ENCODE results near the gene ELFN2. TPM values are rescaled to one million over a fixed set of nuclear protein-coding genes. Genes with fewer than 3 reads are reported as not detected.

ELFN2 gene
- total RNA-seq, 1 donor from 2014 or later = 0.82 TPM

- peak overlapping the region; percentile 81 for H3K27ac Mint-ChIP-seq
- DNase-seq (ENCODE audit: low spot score) = no peak
- Histone ChIP-seq H3K9ac (no peak overlapping the region), H3K4me2 (no peak overlapping the region), H3K36me3 (no peaks in the 10 kb centered on the region), H3F3A (ENCODE audit: low read depth) (no peaks in the 10 kb centered on the region), H3K27ac (no peak overlapping the region), H2AFZ (replicated peaks) (no peak overlapping the region), H3K4me3 (no peak overlapping the region), H3K9me3 (ENCODE audit: low read depth) (no peaks in the 10 kb centered on the region), H3K79me2 (ENCODE audit: low read depth) (no peaks in the 10 kb centered on the region), H3K4me1 (peaks cover 5% of the 10 kb centered on the region), H3K27me3 (no peaks in the 10 kb centered on the region), H4K20me1 (ENCODE audit: low read depth) (no peaks in the 10 kb centered on the region)
- no peak overlapping the region for H3K4me3 Mint-ChIP-seq
- H3K27me3 Mint-ChIP-seq (ENCODE audit: insufficient read depth, low read depth) = peaks cover 2% of the 10 kb centered on the region
- peaks cover 12% of the 10 kb centered on the region for H3K4me1 Mint-ChIP-seq
- TF ChIP-seq, protein P1, sequence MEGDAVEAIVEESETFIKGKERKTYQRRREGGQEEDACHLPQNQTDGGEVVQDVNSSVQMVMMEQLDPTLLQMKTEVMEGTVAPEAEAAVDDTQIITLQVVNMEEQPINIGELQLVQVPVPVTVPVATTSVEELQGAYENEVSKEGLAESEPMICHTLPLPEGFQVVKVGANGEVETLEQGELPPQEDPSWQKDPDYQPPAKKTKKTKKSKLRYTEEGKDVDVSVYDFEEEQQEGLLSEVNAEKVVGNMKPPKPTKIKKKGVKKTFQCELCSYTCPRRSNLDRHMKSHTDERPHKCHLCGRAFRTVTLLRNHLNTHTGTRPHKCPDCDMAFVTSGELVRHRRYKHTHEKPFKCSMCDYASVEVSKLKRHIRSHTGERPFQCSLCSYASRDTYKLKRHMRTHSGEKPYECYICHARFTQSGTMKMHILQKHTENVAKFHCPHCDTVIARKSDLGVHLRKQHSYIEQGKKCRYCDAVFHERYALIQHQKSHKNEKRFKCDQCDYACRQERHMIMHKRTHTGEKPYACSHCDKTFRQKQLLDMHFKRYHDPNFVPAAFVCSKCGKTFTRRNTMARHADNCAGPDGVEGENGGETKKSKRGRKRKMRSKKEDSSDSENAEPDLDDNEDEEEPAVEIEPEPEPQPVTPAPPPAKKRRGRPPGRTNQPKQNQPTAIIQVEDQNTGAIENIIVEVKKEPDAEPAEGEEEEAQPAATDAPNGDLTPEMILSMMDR (IDR thresholded peaks at IDR 0.05) = no peak
- TF ChIP-seq EZH2phosphoT487 (IDR thresholded peaks at IDR 0.05) = no peak
- TF ChIP-seq EZH2 (IDR thresholded peaks at IDR 0.05) = no peak
- H3K9me3 Mint-ChIP-seq = no peaks in the 10 kb centered on the region
- H3K36me3 Mint-ChIP-seq = no peaks in the 10 kb centered on the region
Measured at GRCh38 chr22:37388538-37388937, 38.7 kb downstream of the ELFN2 start.

DNA sequence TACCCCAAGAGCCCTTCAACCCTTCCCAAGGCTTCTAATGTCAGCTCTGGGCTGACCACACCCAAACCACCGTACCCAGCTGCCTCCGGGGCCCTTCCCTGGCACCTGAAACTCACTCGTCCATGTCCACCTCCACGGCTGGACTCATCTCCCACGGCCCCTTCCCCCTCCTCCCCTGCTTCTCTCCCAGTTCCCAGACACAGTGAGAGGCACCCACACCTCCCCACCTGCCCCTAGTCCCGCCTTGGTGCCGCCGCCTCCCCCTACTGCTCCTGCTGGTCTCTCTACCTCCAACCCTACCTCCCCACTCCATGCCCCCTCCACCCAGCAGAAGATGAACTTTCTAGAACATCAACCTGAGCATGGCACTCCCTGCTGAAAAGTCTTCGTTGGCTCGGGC is 39.5 kb downstream of the ELFN2 start:
- Mint-ChIP-seq H3K9me3 (no peaks in the 10 kb centered on the region), H3K4me3 (no peak overlapping the region), H3K4me1 (peaks cover 12% of the 10 kb centered on the region), H3K36me3 (no peaks in the 10 kb centered on the region), H3K27me3 (ENCODE audit: insufficient read depth, low read depth) (peaks cover 4% of the 10 kb centered on the region), H3K27ac (peak overlapping the region; percentile 81)
- TF ChIP-seq, protein P1 (IDR thresholded peaks at IDR 0.05) = no peak
- TF ChIP-seq EZH2 (IDR thresholded peaks at IDR 0.05) (no peak), EZH2phosphoT487 (IDR thresholded peaks at IDR 0.05) (no peak)
- H3K27ac ChIP-seq = no peak overlapping the region
- no peaks in the 10 kb centered on the region for H3K27me3 ChIP-seq
- no peaks in the 10 kb centered on the region for H3K9me3 ChIP-seq (ENCODE audit: low read depth)
- H2AFZ ChIP-seq (replicated peaks) = no peak overlapping the region
- no peak overlapping the region for H3K9ac ChIP-seq
- no peaks in the 10 kb centered on the region for H4K20me1 ChIP-seq (ENCODE audit: low read depth)
- H3F3A ChIP-seq (ENCODE audit: low read depth) = no peaks in the 10 kb centered on the region
- no peak overlapping the region for H3K4me2 ChIP-seq
- H3K79me2 ChIP-seq (ENCODE audit: low read depth) = no peaks in the 10 kb centered on the region
- peaks cover 5% of the 10 kb centered on the region for H3K4me1 ChIP-seq
- H3K4me3 ChIP-seq = no peak overlapping the region
- no peaks in the 10 kb centered on the region for H3K36me3 ChIP-seq
- no peak for DNase-seq (ENCODE audit: low spot score)

GRCh38 chr22:37386441-37386840 is 40.8 kb downstream of the ELFN2 start:
- H3F3A ChIP-seq (ENCODE audit: low read depth) = no peaks in the 10 kb centered on the region
- H3K9ac ChIP-seq = no peak overlapping the region
- Mint-ChIP-seq H3K4me1 (peaks cover 13% of the 10 kb centered on the region), H3K36me3 (no peaks in the 10 kb centered on the region), H3K27ac (peak overlapping the region; percentile 78), H3K27me3 (ENCODE audit: insufficient read depth, low read depth) (peaks cover 8% of the 10 kb centered on the region), H3K9me3 (no peaks in the 10 kb centered on the region), H3K4me3 (no peak overlapping the region)
- H3K9me3 ChIP-seq (ENCODE audit: low read depth) = no peaks in the 10 kb centered on the region
- peak overlapping the region; percentile 10 for H3K4me2 ChIP-seq
- no peaks in the 10 kb centered on the region for H3K36me3 ChIP-seq
- H2AFZ ChIP-seq (replicated peaks) = no peak overlapping the region
- peaks cover 5% of the 10 kb centered on the region for H3K4me1 ChIP-seq
- peak; percentile 51 for DNase-seq (ENCODE audit: low spot score)
- H3K4me3 ChIP-seq = no peak overlapping the region
- H3K79me2 ChIP-seq (ENCODE audit: low read depth) = no peaks in the 10 kb centered on the region
- no peaks in the 10 kb centered on the region for H4K20me1 ChIP-seq (ENCODE audit: low read depth)
- H3K27ac ChIP-seq = no peak overlapping the region
- no peaks in the 10 kb centered on the region for H3K27me3 ChIP-seq
- TF ChIP-seq, protein P1 (IDR thresholded peaks at IDR 0.05) = no peak
- TF ChIP-seq EZH2 (IDR thresholded peaks at IDR 0.05) (no peak), EZH2phosphoT487 (IDR thresholded peaks at IDR 0.05) (no peak)

Measured in neural progenitor cell (in vitro differentiated cells).